Glutamatergic neuron (in vitro differentiated cells): ENCODE results near the gene CENPB. TPM values are rescaled to one million over a fixed set of nuclear protein-coding genes. Genes with fewer than 3 reads are reported as not detected.

Experiments used
- DNase-seq: peaks from one replicate; pipeline ENCODE4 v3.0.0; 2022
- H3K27ac Mint-ChIP-seq: one replicate; pipeline ENCODE4 v1.8.0; 2020; ENCODE audit warnings: mild to moderate bottlenecking, mixed read lengths, inconsistent platforms; ENCODE audit not compliant: unreplicated experiment
- H3K27me3 Mint-ChIP-seq: one replicate; pipeline ENCODE4 v1.8.0; 2020; ENCODE audit warnings: mild to moderate bottlenecking, moderate library complexity, mixed read lengths, inconsistent platforms; ENCODE audit not compliant: unreplicated experiment
- H3K36me3 Mint-ChIP-seq: one replicate; pipeline ENCODE4 v1.8.0; 2020; ENCODE audit warnings: mild to moderate bottlenecking, mixed read lengths, inconsistent platforms; ENCODE audit not compliant: unreplicated experiment
- H3K4me1 Mint-ChIP-seq: one replicate; pipeline ENCODE4 v1.8.0; 2020; ENCODE audit warnings: mild to moderate bottlenecking, low read depth, mixed read lengths, inconsistent platforms; ENCODE audit not compliant: unreplicated experiment
- H3K4me3 Mint-ChIP-seq: one replicate; pipeline ENCODE4 v1.8.0; 2020; ENCODE audit warnings: mild to moderate bottlenecking, mixed read lengths, inconsistent platforms; ENCODE audit not compliant: unreplicated experiment
- H3K9me3 Mint-ChIP-seq: one replicate; pipeline ENCODE4 v1.8.0; 2020; ENCODE audit warnings: mild to moderate bottlenecking, moderate library complexity, mixed read lengths, inconsistent platforms; ENCODE audit not compliant: unreplicated experiment
- total RNA-seq: library from RNA; stranded (reverse); fragmentation: NEBNext Ultra II Directional; extraction: Animal tissue kit (Norgen Biotek cat#: 25700); gene quantifications from one replicate; pipeline ENCODE4 v1.2.1, GENCODE V29; 2021; ENCODE audit not compliant: unreplicated experiment
- TF ChIP-seq, protein P1 (sequence below): fragments of 200-600 bp; sonication (generic); IDR thresholded peaks from one replicate; pipeline ENCODE4 v1.5.0; 2021; ENCODE audit not compliant: partially characterized antibody, unreplicated experiment

Gene CENPB
- total RNA-seq, 1 donor from 2014 or later: 47.1 TPM

DNA sequence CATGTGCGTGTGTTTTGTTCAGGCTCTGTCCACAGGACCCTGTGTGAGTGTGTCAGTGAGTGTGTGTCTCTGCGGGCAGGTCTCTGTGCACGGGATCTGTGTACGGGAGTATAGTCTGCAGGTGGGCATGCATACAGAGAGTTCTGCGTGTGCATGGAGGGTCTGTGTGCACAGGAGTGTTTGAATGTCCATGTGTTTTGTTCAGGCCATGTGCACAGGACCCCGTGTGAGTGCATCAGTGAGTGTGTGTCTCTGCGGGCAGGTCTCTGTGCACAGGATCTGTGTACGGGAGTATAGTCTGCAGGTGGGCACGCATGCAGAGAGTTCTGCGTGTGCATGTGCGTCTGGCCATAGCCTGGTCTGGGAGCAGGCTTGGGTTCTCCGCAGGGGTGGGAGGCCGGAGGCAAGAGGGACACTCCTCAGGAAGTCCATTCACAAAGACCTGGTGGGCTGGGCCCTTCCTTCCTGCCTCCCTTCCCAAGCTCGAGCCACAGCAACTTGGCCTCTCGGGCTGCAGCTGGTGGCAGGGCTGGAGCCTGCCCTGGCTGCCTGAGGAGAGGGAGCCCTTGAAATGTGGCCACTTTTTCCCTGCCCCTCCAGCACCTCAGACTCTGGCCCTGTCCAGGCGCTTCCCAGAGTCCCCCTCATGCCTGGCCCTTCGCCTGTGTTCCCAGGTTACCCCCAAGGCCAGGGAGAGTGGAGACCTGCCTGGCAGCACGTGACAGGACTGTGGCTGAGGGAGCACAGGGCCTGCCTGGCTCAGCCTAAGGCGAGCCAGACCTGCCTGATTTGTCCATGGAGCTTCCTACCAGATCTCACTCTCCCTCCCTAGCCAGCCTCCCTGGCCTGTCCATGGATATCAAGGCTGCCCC lies 47.2 kb downstream of the CENPB start:
- TF ChIP-seq, protein P1, sequence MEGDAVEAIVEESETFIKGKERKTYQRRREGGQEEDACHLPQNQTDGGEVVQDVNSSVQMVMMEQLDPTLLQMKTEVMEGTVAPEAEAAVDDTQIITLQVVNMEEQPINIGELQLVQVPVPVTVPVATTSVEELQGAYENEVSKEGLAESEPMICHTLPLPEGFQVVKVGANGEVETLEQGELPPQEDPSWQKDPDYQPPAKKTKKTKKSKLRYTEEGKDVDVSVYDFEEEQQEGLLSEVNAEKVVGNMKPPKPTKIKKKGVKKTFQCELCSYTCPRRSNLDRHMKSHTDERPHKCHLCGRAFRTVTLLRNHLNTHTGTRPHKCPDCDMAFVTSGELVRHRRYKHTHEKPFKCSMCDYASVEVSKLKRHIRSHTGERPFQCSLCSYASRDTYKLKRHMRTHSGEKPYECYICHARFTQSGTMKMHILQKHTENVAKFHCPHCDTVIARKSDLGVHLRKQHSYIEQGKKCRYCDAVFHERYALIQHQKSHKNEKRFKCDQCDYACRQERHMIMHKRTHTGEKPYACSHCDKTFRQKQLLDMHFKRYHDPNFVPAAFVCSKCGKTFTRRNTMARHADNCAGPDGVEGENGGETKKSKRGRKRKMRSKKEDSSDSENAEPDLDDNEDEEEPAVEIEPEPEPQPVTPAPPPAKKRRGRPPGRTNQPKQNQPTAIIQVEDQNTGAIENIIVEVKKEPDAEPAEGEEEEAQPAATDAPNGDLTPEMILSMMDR: no peak
- Mint-ChIP-seq H3K4me1 (no peaks in the 10 kb centered on the region), H3K27ac (no peak overlapping the region), H3K4me3 (no peak overlapping the region), H3K36me3 (peaks cover 6% of the 10 kb centered on the region), H3K9me3 (peaks cover 2% of the 10 kb centered on the region), H3K27me3 (peaks cover 8% of the 10 kb centered on the region)
- DNase-seq: no peak

DNA sequence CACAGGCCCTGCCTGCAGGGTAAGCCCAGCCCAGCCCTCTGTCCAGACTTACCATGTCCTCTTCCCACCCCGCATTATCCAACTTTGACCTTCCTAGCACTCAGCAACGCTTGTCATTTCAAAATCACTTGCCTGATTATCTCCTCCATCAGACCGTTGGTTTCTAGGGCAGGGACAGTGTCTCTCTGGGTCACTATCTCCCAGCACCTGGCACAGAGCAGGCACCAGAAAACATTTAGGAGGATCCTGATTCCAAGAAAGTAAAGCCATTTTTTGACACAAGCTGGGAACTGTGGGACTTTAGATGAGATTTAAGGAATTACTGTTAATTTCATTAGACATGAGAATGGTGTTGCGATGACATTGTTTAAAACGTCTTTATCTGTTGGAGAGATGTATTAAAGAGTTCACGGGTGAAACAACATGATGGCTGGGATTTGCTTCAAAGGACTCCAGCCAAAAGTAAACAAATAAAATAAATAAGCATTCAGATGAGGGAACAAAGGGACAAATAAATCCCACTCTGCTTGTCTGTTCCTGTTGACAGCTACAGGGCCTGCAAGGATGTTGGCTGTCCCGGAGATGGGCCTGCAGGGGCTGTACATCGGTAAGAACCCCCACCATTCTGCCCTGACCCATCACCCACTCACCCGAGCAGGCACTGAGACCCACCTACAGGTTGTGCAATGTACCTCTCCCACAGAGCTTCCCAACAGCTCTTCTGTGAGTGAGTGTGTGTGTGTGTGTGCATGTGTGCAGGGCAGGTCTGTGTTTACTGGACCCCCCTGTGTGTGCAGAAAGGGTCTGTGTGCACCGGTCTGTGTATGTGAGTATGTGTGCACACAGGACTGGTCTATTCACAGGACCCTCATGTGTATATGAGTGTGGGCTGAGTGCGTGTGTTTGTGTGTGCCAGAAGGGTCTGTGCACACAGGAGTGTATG lies 48.2 kb downstream of the CENPB start:
- peaks cover 6% of the 10 kb centered on the region for H3K27me3 Mint-ChIP-seq
- peaks cover 2% of the 10 kb centered on the region for H3K9me3 Mint-ChIP-seq
- H3K27ac Mint-ChIP-seq: no peak overlapping the region
- TF ChIP-seq, protein P1: no peak
- DNase-seq: no peak
- H3K4me1 Mint-ChIP-seq: no peaks in the 10 kb centered on the region
- no peak overlapping the region for H3K4me3 Mint-ChIP-seq
- H3K36me3 Mint-ChIP-seq: peaks cover under 1% of the 10 kb centered on the region

DNA sequence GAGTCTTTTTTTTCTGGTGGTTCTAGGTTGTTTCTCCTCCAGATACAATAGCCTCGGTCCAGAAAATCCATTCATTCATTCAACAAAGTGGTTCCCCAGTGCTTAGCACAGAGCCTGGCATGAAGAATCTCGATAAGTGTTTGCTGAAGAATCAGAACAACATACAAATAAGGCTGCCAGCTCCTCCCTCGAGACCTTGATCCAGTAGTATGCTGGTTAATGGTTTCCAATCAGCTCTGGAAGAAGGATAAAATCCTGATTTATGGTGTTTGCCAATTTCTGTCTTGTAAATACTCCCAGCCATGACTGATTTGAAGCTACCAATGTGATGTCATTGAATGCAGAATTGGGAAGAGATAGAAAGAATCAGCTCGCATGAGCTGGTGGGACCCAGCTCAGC lies 50.8 kb downstream of the CENPB start:
- Mint-ChIP-seq H3K4me1 (peaks cover 5% of the 10 kb centered on the region), H3K36me3 (no peaks in the 10 kb centered on the region), H3K27me3 (peaks cover 13% of the 10 kb centered on the region), H3K27ac (no peak overlapping the region), H3K4me3 (no peak overlapping the region), H3K9me3 (peaks cover 5% of the 10 kb centered on the region)
- TF ChIP-seq, protein P1: no peak
- no peak for DNase-seq

DNA sequence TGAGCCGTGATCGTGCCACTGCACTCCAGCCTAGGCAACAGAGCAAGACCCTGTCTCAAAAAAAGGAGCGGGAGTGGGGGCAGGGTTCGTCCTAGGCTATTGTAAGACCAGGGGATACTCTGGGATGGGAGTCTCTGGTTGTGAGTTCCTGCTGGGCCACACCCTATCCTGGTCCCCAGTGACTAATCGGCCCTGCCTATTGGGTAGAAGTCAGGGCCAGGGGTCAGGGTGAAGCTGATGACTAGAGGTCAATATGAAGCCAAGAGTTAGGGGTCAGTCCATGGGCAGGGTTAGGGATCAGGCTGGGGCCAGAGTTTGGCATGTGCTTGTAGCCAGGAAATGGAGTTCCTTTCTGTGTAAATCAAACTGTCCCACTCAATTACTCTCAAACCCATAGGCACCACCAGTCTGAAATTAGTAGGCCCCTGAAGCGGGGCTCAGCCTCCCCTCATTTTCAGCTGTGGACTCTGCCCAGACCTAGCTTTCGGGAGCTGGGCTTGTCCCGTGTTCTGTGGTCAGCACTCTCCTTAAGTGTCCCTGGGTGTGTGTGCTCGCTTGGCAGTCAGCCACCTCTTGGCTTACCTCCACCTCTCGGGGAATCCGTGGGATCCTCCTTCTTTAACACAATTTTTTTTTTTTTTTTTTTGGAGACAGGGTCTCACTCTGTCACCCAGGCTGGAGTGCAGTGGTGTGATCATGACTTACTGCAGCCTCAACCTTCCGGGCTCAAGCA lies 52.3 kb downstream of the CENPB start:
- DNase-seq: no peak
- Mint-ChIP-seq H3K9me3 (peaks cover 3% of the 10 kb centered on the region), H3K36me3 (no peaks in the 10 kb centered on the region), H3K4me1 (peaks cover 6% of the 10 kb centered on the region), H3K4me3 (no peak overlapping the region), H3K27ac (no peak overlapping the region), H3K27me3 (peaks cover 13% of the 10 kb centered on the region)
- TF ChIP-seq, protein P1: no peak

Other genes with a start within 250 kb of the CENPB start
- gene GFRA4, start 123.3 kb downstream of the CENPB start, total RNA-seq: not detected
- 0.27 TPM for gene ADAM33, start 104.7 kb downstream of the CENPB start, total RNA-seq
- gene SIGLEC1, start 74.1 kb downstream of the CENPB start, total RNA-seq: not detected
- 0.44 TPM for gene HSPA12B, start 54.1 kb downstream of the CENPB start, total RNA-seq
- 54.6 TPM for gene ADISSP, start 19.0 kb downstream of the CENPB start, total RNA-seq
- 0.22 TPM for gene SPEF1, start 5.3 kb downstream of the CENPB start, total RNA-seq
- gene CDC25B, start 9.6 kb upstream of the CENPB start, total RNA-seq: 27.6 TPM
- 8.1 TPM for gene AP5S1, start 33.8 kb upstream of the CENPB start, total RNA-seq
- gene MAVS, start 60.1 kb upstream of the CENPB start, total RNA-seq: 25.8 TPM
- 60.3 TPM for gene PANK2, start 102.6 kb upstream of the CENPB start, total RNA-seq
- gene RNF24, start 228.8 kb upstream of the CENPB start, total RNA-seq: 123 TPM